Activated naive CD4-positive, alpha-beta T cell treated with anti-CD3 and anti-CD28 coated beads, Interleukin-2, amount 50 U/mL, for 72 hours (primary cell): ENCODE measurements around the gene EZH2. TPM values are rescaled to one million over a fixed set of nuclear protein-coding genes. Genes with fewer than 3 reads are reported as not detected.

Source experiments
- ATAC-seq, 2 donors: fragments of 150-1000 bp; cut with Tn5 transposase; 2 replicates each; pipeline ENCODE4 v1.10.0; 2021; ENCODE audit warnings: mild to moderate bottlenecking in 2 of 2, moderate library complexity in 2 of 2
- DNase-seq, 2 donors: peaks; one replicate each; pipeline ENCODE4 v3.0.0; 2021 to 2022; ENCODE audit warnings: low spot score in 2 of 2
- H3K27ac Mint-ChIP-seq, 2 donors: one replicate each; pipeline ENCODE4 v1.8.0; 2022; ENCODE audit warnings: mild to moderate bottlenecking in 2 of 2, mixed read lengths in 2 of 2
- H3K36me3 Mint-ChIP-seq, 2 donors: one replicate each; pipeline ENCODE4 v1.8.0; 2022; ENCODE audit warnings: mixed read lengths in 2 of 2
- H3K9me3 Mint-ChIP-seq, 2 donors: one replicate each; pipeline ENCODE4 v1.8.0; 2022; ENCODE audit warnings: mixed read lengths in 2 of 2
- total RNA-seq, 2 donors: library from RNA; stranded (reverse); gene quantifications; one replicate each; pipeline ENCODE4 v1.2.3, GENCODE V29; 2022

EZH2 gene
- total RNA-seq, 2 donors from 2014 or later = 106 to 171 TPM

GRCh38 chr7:148911626-148912025 is 27.5 kb upstream of the EZH2 start:
- DNase-seq = no peak
- Mint-ChIP-seq H3K36me3 (no peaks in the 10 kb centered on the region), H3K9me3 (no peaks in the 10 kb centered on the region), H3K27ac (peak overlapping the region; percentile 98 to 99)
- no peak for ATAC-seq

GRCh38 chr7:148909568-148909967 is 25.5 kb upstream of the EZH2 start:
- ATAC-seq = no peak
- H3K27ac Mint-ChIP-seq = no peak overlapping the region
- H3K36me3 Mint-ChIP-seq = no peaks in the 10 kb centered on the region
- no peak for DNase-seq
- no peaks in the 10 kb centered on the region for H3K9me3 Mint-ChIP-seq

GRCh38 chr7:148906707-148907498 is 22.8 kb upstream of the EZH2 start:
- Mint-ChIP-seq H3K27ac (peak overlapping the region in 1 of 2 donors; percentile 19), H3K36me3 (no peaks in the 10 kb centered on the region), H3K9me3 (no peaks in the 10 kb centered on the region)
- ATAC-seq = no peak
- no peak for DNase-seq

- ATAC-seq = no peak
- Mint-ChIP-seq H3K36me3 (no peaks in the 10 kb centered on the region), H3K27ac (no peak overlapping the region), H3K9me3 (no peaks in the 10 kb centered on the region)
- DNase-seq = no peak
These were observed 21.1 kb upstream of the EZH2 start for GRCh38 chr7:148905093-148905666.

- no peaks in the 10 kb centered on the region for H3K9me3 Mint-ChIP-seq
- ATAC-seq (peak in 1 of 2 donors; percentile 57), DNase-seq (no peak)
- H3K36me3 Mint-ChIP-seq = no peaks in the 10 kb centered on the region
- H3K27ac Mint-ChIP-seq = no peak overlapping the region
These were observed 19.4 kb upstream of the EZH2 start for GRCh38 chr7:148903504-148903903.

- DNase-seq (no peak), ATAC-seq (peak in 1 of 2 donors; percentile 61)
- Mint-ChIP-seq H3K9me3 (no peaks in the 10 kb centered on the region), H3K27ac (no peak overlapping the region), H3K36me3 (no peaks in the 10 kb centered on the region)
These were observed 17.1 kb upstream of the EZH2 start for GRCh38 chr7:148901178-148901577.

GRCh38 chr7:148898845-148899484 is 14.9 kb upstream of the EZH2 start:
- ATAC-seq (no peak), DNase-seq (no peak)
- no peaks in the 10 kb centered on the region for H3K36me3 Mint-ChIP-seq
- H3K27ac Mint-ChIP-seq = peak overlapping the region in 1 of 2 donors; percentile 45
- no peaks in the 10 kb centered on the region for H3K9me3 Mint-ChIP-seq

- peaks cover 0 to 5% of the 10 kb centered on the region in 2 donors for H3K9me3 Mint-ChIP-seq
- no peak overlapping the region for H3K27ac Mint-ChIP-seq
- ATAC-seq (no peak), DNase-seq (no peak)
- H3K36me3 Mint-ChIP-seq = peaks cover 0 to 6% of the 10 kb centered on the region in 2 donors
These were observed 10.5 kb upstream of the EZH2 start for GRCh38 chr7:148894591-148894990.

- Mint-ChIP-seq H3K27ac (no peak overlapping the region), H3K9me3 (peaks cover 0 to 6% of the 10 kb centered on the region in 2 donors), H3K36me3 (peaks cover 0 to 8% of the 10 kb centered on the region in 2 donors)
- no peak for DNase-seq
- ATAC-seq = no peak
These were observed 9.0 kb upstream of the EZH2 start for GRCh38 chr7:148893071-148893470.

- DNase-seq (no peak), ATAC-seq (no peak)
- Mint-ChIP-seq H3K27ac (peak overlapping the region in 1 of 2 donors; percentile 19), H3K9me3 (peaks cover 0 to 6% of the 10 kb centered on the region in 2 donors), H3K36me3 (peaks cover 15 to 22% of the 10 kb centered on the region in 2 donors)
These were observed 4.2 kb upstream of the EZH2 start for GRCh38 chr7:148888300-148888699.

- no peak overlapping the region for H3K27ac Mint-ChIP-seq
- DNase-seq = no peak
- H3K36me3 Mint-ChIP-seq = peaks cover 22 to 29% of the 10 kb centered on the region in 2 donors
- peaks cover 0 to 6% of the 10 kb centered on the region in 2 donors for H3K9me3 Mint-ChIP-seq
- ATAC-seq = no peak
These were observed 2.8 kb upstream of the EZH2 start for GRCh38 chr7:148886844-148887243.

- Mint-ChIP-seq H3K9me3 (no peaks in the 10 kb centered on the region), H3K27ac (peak overlapping the region; percentile 95 to 99), H3K36me3 (peaks cover 22 to 27% of the 10 kb centered on the region in 2 donors)
- ATAC-seq (peak; percentile 91 to 92), DNase-seq (peak; percentile 95 to 96)
These were observed 370 bp upstream of the EZH2 start for GRCh38 chr7:148884299-148885022.

- Mint-ChIP-seq H3K9me3 (no peaks in the 10 kb centered on the region), H3K27ac (peak overlapping the region; percentile 98), H3K36me3 (peaks cover 22 to 27% of the 10 kb centered on the region in 2 donors)
- DNase-seq (peak; percentile 44 to 71), ATAC-seq (peak; percentile 2)
These were observed 634 bp downstream of the EZH2 start for GRCh38 chr7:148883266-148884048.

GRCh38 chr7:148882841-148883265 is 1.2 kb downstream of the EZH2 start:
- no peak for ATAC-seq
- H3K36me3 Mint-ChIP-seq = peaks cover 22 to 27% of the 10 kb centered on the region in 2 donors
- H3K27ac Mint-ChIP-seq = peak overlapping the region; percentile 98
- no peak for DNase-seq
- no peaks in the 10 kb centered on the region for H3K9me3 Mint-ChIP-seq

- no peak for ATAC-seq
- peak overlapping the region; percentile 98 for H3K27ac Mint-ChIP-seq
- no peak for DNase-seq
- H3K9me3 Mint-ChIP-seq = no peaks in the 10 kb centered on the region
- H3K36me3 Mint-ChIP-seq = peaks cover 22 to 32% of the 10 kb centered on the region in 2 donors
These were observed 1.9 kb downstream of the EZH2 start for GRCh38 chr7:148882192-148882591.

- no peak overlapping the region for H3K27ac Mint-ChIP-seq
- no peak for DNase-seq
- no peak for ATAC-seq
- peaks cover 7 to 28% of the 10 kb centered on the region in 2 donors for H3K36me3 Mint-ChIP-seq
- no peaks in the 10 kb centered on the region for H3K9me3 Mint-ChIP-seq
These were observed 5.8 kb downstream of the EZH2 start for GRCh38 chr7:148878317-148878716.
